IPS-15b (cell line): ENCODE data around the gene KIF13A.
"Not testable (repeated sequence)": the region's sequence is repeated elsewhere in the genome, so short reads cannot be mapped to it uniquely, and the experiment has no call there.

Source experiments
- H3K27me3 ChIP-seq: one replicate; pipeline ENCODE4 v1.6.1; 2013; ENCODE audit warnings: low read length; ENCODE audit not compliant: control insufficient read depth, insufficient read depth
- H3K36me3 ChIP-seq: one replicate; pipeline ENCODE4 v1.6.1; 2013; ENCODE audit warnings: low read length; ENCODE audit not compliant: control insufficient read depth, insufficient read depth
- H3K4me1 ChIP-seq: one replicate; pipeline ENCODE4 v1.6.1; 2013; ENCODE audit warnings: mild to moderate bottlenecking, low read length; ENCODE audit not compliant: control insufficient read depth, insufficient read depth
- H3K4me3 ChIP-seq: one replicate; pipeline ENCODE4 v1.5.1; 2013; ENCODE audit warnings: low read depth, low read length
- H3K9ac ChIP-seq: one replicate; pipeline ENCODE4 v1.6.1; 2013; ENCODE audit warnings: low read depth, mild to moderate bottlenecking, low read length
- H3K9me3 ChIP-seq: one replicate; pipeline ENCODE4 v1.6.1; 2013; ENCODE audit warnings: mild to moderate bottlenecking, low read length; ENCODE audit not compliant: control insufficient read depth, insufficient read depth

The KIF13A gene

GRCh38 chr6:17762651-17763050 is 224.8 kb downstream of the KIF13A start:
- no peak overlapping the region for H3K9ac ChIP-seq
- no peaks in the 10 kb centered on the region for H3K9me3 ChIP-seq
- no peaks in the 10 kb centered on the region for H3K36me3 ChIP-seq
- H3K4me3 ChIP-seq: no peak overlapping the region
- H3K27me3 ChIP-seq: no peaks in the 10 kb centered on the region
- H3K4me1 ChIP-seq: no peaks in the 10 kb centered on the region

- Histone ChIP-seq H3K9ac (no peak overlapping the region), H3K9me3 (no peaks in the 10 kb centered on the region), H3K4me1 (no peaks in the 10 kb centered on the region), H3K36me3 (no peaks in the 10 kb centered on the region), H3K4me3 (no peak overlapping the region), H3K27me3 (no peaks in the 10 kb centered on the region)
These were observed 229.3 kb downstream of the KIF13A start for GRCh38 chr6:17758119-17758518.

- no peaks in the 10 kb centered on the region for H3K36me3 ChIP-seq
- H3K4me3 ChIP-seq: no peak overlapping the region
- H3K27me3 ChIP-seq: no peaks in the 10 kb centered on the region
- no peaks in the 10 kb centered on the region for H3K9me3 ChIP-seq
- no peaks in the 10 kb centered on the region for H3K4me1 ChIP-seq
- no peak overlapping the region for H3K9ac ChIP-seq
These were observed 233.2 kb downstream of the KIF13A start for GRCh38 chr6:17754254-17754653.

- H3K9me3 ChIP-seq: not testable (repeated sequence)
These were observed 242.1 kb downstream of the KIF13A start for GRCh38 chr6:17745324-17745723.

GRCh38 chr6:17744757-17745308 is 242.6 kb downstream of the KIF13A start:
- not testable (repeated sequence) for H3K4me1 ChIP-seq, H3K27me3 ChIP-seq, H3K36me3 ChIP-seq, H3K4me3 ChIP-seq, H3K9ac ChIP-seq, H3K9me3 ChIP-seq

More at GRCh38 chr6:17745324-17745723, 242.1 kb downstream of the KIF13A start:
- not testable (repeated sequence) for H3K4me3 ChIP-seq, H3K27me3 ChIP-seq, H3K4me1 ChIP-seq, H3K9ac ChIP-seq, H3K36me3 ChIP-seq

- Histone ChIP-seq H3K4me3 (no peak overlapping the region), H3K9ac (no peak overlapping the region), H3K9me3 (no peaks in the 10 kb centered on the region), H3K4me1 (no peaks in the 10 kb centered on the region), H3K36me3 (no peaks in the 10 kb centered on the region), H3K27me3 (no peaks in the 10 kb centered on the region)
These were observed 243.2 kb downstream of the KIF13A start for GRCh38 chr6:17744019-17744756.

GRCh38 chr6:17741507-17741906 is 245.9 kb downstream of the KIF13A start:
- no peaks in the 10 kb centered on the region for H3K36me3 ChIP-seq
- H3K27me3 ChIP-seq: no peaks in the 10 kb centered on the region
- no peak overlapping the region for H3K4me3 ChIP-seq
- H3K4me1 ChIP-seq: no peaks in the 10 kb centered on the region
- H3K9me3 ChIP-seq: peaks cover 5% of the 10 kb centered on the region
- no peak overlapping the region for H3K9ac ChIP-seq

- no peak overlapping the region for H3K9ac ChIP-seq
These were observed 246.7 kb downstream of the KIF13A start for GRCh38 chr6:17740559-17741220.

GRCh38 chr6:17737704-17738252 is 249.7 kb downstream of the KIF13A start:
- Histone ChIP-seq H3K9me3 (peaks cover 5% of the 10 kb centered on the region), H3K4me3 (no peak overlapping the region), H3K9ac (no peak overlapping the region), H3K36me3 (no peaks in the 10 kb centered on the region), H3K4me1 (no peaks in the 10 kb centered on the region), H3K27me3 (no peaks in the 10 kb centered on the region)

More at GRCh38 chr6:17740559-17741220, 246.7 kb downstream of the KIF13A start:
- Histone ChIP-seq H3K4me1 (no peaks in the 10 kb centered on the region), H3K36me3 (no peaks in the 10 kb centered on the region), H3K4me3 (no peak overlapping the region), H3K27me3 (no peaks in the 10 kb centered on the region), H3K9me3 (peaks cover 5% of the 10 kb centered on the region)

- H3K9me3 ChIP-seq, H3K36me3 ChIP-seq, H3K9ac ChIP-seq, H3K27me3 ChIP-seq, H3K4me3 ChIP-seq, H3K4me1 ChIP-seq: not testable (repeated sequence)
These were observed 252.1 kb downstream of the KIF13A start for GRCh38 chr6:17735311-17735710.

- Histone ChIP-seq H3K4me1 (no peaks in the 10 kb centered on the region), H3K4me3 (no peak overlapping the region), H3K9ac (no peak overlapping the region), H3K36me3 (no peaks in the 10 kb centered on the region), H3K27me3 (no peaks in the 10 kb centered on the region), H3K9me3 (no peaks in the 10 kb centered on the region)
These were observed 257.2 kb downstream of the KIF13A start for GRCh38 chr6:17730078-17730704.
